EL (cell line): ENCODE data around the gene IBTK.
"Not testable (repeated sequence)": the region's sequence is repeated elsewhere in the genome, so short reads cannot be mapped to it uniquely, and the experiment has no call there.

ENCODE experiments used
- DNase-seq: peaks from one replicate; pipeline ENCODE4 v3.0.0-alpha.2; 2016

The IBTK gene

GRCh38 chr6:82169138-82169876 lies 78.2 kb downstream of the IBTK start:
- no peak for DNase-seq

GRCh38 chr6:82166493-82166892 lies 81.1 kb downstream of the IBTK start:
- DNase-seq: no peak

GRCh38 chr6:82160255-82160990 lies 87.1 kb downstream of the IBTK start:
- no peak for DNase-seq

- not testable (repeated sequence) for DNase-seq
These were observed 94.8 kb downstream of the IBTK start for GRCh38 chr6:82152786-82153185.

- DNase-seq: not testable (repeated sequence)
These were observed 96.4 kb downstream of the IBTK start for GRCh38 chr6:82151147-82151546.

- DNase-seq: no peak
These were observed 101.6 kb downstream of the IBTK start for GRCh38 chr6:82145926-82146452.

- DNase-seq: peak; percentile 91
These were observed 102.6 kb downstream of the IBTK start for GRCh38 chr6:82144852-82145340.

- peak; percentile 95 for DNase-seq
These were observed 103.3 kb downstream of the IBTK start for GRCh38 chr6:82144007-82144851.

GRCh38 chr6:82143041-82143481 lies 104.5 kb downstream of the IBTK start:
- DNase-seq: peak; percentile 65

- no peak for DNase-seq
These were observed 105.0 kb downstream of the IBTK start for GRCh38 chr6:82142524-82142923.

GRCh38 chr6:82138075-82138791 lies 109.3 kb downstream of the IBTK start:
- DNase-seq: no peak

GRCh38 chr6:82131441-82131840 lies 116.1 kb downstream of the IBTK start:
- DNase-seq: no peak

- no peak for DNase-seq
These were observed 117.7 kb downstream of the IBTK start for GRCh38 chr6:82129797-82130196.

GRCh38 chr6:82128973-82129372 lies 118.6 kb downstream of the IBTK start:
- DNase-seq: not testable (repeated sequence)

- DNase-seq: no peak
These were observed 123.9 kb downstream of the IBTK start for GRCh38 chr6:82123632-82124031.
